T-helper 22 cell (primary cell): ENCODE results near the gene SND1.

Experiments
- DNase-seq: peaks from one replicate; pipeline ENCODE4 v3.0.0-alpha.2; 2020; ENCODE audit warnings: low read depth

SND1 gene

GRCh38 chr7:127651556-127652332 is at the start of gene SND1:
SND1 (plus strand) TSS chr7:127652194; CDS start chr7:127652374, 180 bp downstream.
- DNase-seq = peak; percentile 99

DNA sequence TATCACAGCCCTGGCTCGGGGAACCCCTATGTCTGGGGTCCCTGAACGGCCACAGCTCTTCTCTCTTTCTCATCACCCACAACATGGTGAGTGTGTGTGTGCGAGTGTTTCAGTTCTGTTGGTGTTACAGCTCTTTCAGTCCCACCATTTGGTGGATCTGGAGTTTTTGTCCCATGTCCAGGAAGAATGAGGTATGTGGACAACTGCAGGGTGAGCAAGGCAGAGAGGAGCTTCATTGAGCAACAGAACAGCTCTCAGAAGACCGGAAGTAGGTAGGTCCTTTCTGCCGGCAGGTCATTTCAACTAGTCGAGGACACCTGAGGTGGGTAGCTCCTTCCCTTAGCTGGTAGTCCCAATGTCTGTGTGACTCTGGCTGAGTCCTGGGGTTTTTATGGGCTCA is 43.5 kb upstream of the SND1 start:
- no peak for DNase-seq

GRCh38 chr7:127609297-127609696 is 42.7 kb upstream of the SND1 start:
- no peak for DNase-seq

DNA sequence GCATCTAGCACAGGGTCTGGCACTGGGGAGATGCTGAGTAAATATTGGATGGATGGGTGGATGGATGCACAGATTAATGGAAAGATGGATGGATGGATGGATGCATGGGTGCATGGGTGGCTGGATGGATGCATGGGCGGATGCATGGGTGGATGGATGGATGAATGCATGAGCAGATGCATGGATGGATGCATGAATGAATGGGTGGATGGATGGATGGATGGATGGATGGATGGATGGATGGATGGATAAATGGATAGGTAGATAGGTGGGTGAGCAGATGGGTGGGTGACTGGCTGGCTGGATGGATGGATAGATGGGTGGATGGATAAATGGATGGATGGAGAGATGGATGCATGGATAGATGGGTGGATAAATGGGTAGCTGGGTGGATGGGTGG is 39.7 kb upstream of the SND1 start:
- no peak for DNase-seq

DNA sequence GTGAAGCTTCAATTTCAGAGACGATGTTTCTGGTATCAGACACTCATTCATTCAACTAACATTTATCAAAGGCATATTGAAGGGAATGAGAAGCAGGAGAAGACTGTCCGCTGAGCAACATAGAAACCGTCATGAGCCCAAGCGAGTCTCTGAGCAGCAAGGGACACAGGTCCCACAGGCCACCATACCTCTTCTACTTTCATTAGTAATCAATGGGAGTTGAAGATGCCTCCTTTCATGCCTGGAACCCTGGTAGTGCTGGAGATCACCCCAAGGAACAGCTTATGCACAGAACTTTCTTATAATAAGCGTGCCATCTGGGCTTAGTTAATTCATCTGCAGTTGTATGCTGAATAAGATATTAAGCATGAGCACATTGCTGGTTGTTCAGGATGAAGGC is 35.3 kb upstream of the SND1 start:
- no peak for DNase-seq

DNA sequence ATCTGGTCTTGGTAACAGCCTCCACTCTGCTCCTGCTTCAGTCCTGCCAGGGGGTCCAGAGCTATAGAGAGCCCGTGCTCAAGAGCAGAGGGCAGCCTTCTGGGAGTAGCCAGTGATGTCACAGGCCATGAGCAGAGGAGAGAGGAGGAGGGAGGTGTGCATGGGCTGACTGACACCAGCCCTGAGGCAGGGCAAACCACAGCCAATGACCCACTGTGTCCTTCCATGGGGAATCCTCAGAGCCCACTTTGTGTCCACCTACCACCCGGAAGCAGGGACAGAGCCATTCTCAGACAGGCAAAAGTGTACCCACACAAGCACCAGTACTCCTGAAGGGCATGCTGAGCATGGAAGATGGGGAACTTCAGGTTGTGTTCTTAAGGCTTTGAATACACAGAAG is 34.0 kb upstream of the SND1 start, which contains the start of gene PAX4:
Gene PAX4, minus strand, starts transcription at position 101 of the 400 bp plus-strand sequence. CDS start 2,214 bp downstream, outside the sequence.
- DNase-seq = no peak

- DNase-seq = no peak
These were observed 33.2 kb upstream of the SND1 start for GRCh38 chr7:127618775-127619174.

- no peak for DNase-seq
These were observed 32.2 kb upstream of the SND1 start for GRCh38 chr7:127619681-127620405.

GRCh38 chr7:127620406-127621233 is 31.4 kb upstream of the SND1 start:
- no peak for DNase-seq

DNA sequence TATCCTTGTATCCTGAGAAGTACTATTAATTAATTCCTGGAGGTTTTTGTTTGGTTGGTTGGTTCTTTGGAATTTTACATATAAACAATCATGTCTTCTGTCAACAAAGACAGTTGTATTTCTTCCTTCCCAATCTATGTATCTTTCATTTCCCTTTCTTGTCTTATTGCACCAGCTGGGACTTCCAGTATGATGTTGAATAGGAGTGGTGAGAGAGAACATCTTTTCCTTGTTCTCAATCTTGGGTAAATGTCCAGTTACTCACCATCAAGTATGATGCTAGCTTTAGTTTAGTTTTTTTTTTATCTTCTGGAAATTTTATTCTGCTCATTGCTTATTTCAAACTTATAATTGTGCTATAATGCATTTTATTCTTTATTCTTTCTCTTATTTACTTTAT is 26.7 kb upstream of the SND1 start:
- no peak for DNase-seq

GRCh38 chr7:127628445-127628844 is 23.5 kb upstream of the SND1 start:
- no peak for DNase-seq

DNA sequence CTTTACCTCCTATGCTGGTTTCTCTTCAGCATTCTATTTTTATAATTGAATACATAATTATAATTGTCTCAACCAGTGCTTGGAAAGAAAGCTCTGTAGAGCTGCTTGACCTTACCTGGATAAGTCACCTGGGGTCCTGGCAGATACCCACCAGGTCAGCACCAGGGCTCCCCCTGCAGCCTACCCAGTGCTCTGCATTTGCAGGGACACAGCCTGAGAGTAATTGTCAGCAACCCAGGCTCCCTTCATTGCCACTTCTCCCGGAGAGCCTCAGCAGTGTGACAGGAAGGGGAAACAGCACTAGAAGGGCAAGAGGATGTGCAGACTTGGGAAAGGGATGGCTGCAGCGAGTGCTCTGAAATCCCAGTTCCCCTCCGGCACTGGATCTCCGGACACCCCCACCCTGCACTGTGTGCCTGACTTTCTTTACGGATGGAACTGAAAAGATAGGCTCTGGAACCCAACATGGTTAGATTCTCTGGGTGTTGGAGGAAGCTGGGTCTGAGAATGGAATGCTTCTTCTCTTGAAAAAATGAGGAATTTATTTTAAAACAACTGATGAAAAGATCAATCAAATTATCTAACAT is 22.6 kb upstream of the SND1 start:
- no peak for DNase-seq

- no peak for DNase-seq
These were observed 19.6 kb upstream of the SND1 start for GRCh38 chr7:127632276-127632910.

GRCh38 chr7:127635659-127636285 is 16.2 kb upstream of the SND1 start:
- DNase-seq = no peak

GRCh38 chr7:127638197-127638596 is 13.8 kb upstream of the SND1 start:
- no peak for DNase-seq

GRCh38 chr7:127644484-127644883 is 7.5 kb upstream of the SND1 start:
- no peak for DNase-seq

DNA sequence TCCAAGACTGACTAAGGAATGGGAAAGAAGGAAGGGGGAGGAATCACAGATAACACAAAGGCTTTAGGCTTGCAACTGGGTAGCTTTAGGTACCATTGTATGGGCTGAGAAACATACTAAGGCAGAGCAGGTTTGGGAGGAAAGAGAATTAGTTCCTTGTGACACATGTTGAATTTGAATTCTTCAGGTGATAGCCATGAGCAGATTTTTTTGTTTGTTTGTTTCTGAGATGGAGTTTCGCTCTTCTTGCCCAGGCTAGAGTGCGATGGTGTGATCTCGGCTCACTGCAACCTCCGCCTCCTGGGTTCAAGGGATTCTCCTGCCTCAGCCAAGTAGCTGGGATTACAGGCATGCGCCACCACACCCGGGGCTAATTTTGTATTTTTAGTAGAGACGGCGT is 4.4 kb upstream of the SND1 start:
- DNase-seq = no peak

DNA sequence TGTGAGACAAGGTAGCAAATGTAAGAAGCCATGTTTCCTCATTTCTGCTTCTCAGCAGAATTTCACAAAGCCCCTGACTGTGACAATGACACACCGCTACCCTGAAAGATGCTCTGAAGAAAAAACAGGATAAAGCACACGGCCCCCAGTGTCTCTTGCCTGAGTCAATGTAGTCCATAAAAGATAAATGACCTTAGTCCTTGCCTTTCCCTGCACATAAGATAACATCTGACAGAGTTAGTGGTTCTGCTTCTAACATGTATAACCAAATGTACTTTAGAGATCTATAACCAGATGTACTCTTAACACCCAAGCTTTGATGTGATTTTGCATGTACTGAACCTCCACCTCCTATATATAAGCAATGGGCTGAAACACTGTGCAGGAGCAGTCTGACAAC is 3.0 kb upstream of the SND1 start:
- no peak for DNase-seq

DNA sequence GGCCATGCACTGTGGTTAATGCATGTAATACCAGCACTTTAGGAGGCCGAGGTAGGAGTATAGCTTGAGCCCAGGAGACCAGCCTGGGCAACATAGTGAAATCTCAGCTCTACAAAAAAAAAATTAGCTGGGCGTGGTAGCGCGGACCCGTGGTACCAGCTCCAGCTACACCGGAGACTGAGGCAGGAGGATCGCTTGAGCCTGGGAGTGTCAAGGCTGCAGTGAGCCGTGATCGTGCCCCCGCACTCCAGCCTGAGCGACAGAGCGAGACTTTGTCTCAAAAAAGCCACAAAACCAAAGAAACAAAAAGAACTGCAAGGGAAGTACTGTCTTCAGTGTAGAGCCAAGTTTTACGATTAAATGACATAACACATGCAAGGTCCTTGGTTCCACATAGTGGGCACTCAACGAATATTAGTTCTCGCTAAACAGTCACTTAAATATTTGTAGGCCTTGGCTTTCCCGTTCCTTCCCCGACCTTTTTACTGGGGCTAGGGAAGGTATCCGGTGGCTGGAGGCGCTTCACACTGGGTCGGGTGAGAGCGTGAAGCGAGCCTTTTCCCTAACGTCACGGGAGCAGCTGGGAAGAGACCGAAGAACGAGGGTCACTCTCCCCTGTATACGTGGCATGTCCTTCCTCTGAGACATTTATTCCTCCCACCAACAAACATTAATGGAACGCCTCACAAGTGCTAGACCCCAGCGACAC is 993 bp upstream of the SND1 start:
- no peak for DNase-seq
